Measurements from ENCODE around the gene CGNL1.

The CGNL1 gene

DNA sequence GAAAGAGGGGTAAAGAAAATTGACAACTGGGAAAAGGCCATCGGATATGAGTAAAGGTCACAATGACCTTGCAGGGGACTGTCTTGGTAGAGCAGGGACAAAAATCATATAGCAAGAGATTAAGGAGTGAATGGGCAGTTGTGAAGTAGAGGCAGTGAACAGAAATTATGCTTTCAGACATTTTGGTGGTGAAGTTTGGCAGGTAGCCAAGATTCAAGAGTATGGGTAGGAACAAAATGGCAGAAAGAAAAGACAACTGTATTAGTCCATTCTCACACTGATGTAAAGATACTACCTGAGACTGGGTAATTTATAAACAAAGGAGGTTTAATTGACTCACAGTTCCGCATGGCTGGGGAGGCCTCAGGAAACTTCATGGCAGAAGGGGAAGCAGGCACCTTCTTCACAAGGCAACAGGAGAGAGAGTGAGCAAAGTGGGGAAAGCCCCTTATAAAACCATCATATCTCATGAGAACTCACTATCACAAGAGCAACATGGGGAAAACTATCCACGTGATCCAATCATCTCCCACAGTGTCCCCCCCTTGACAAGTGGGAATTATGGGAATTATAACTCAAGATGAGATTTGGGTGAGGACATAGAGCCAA lies 84.0 kb downstream of the CGNL1 start:
- DNase-seq: no peak

DNA sequence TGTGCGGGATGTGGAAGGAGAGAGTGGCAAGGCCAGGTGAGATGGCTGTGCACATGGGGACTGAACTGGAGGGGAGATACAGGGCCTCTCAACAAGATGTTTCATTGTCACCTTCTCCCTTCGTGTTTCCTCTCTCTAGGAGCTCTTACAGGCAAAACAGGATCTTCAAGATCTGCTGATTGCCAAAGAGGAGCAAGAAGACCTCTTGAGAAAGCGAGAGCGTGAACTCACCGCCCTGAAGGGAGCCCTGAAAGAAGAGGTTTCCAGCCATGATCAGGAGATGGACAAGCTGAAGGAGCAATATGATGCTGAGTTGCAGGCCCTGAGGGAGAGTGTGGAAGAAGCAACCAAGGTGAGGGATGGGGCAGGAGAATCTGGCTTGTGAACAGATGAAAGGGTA lies 85.2 kb downstream of the CGNL1 start:
- DNase-seq: no peak

DNA sequence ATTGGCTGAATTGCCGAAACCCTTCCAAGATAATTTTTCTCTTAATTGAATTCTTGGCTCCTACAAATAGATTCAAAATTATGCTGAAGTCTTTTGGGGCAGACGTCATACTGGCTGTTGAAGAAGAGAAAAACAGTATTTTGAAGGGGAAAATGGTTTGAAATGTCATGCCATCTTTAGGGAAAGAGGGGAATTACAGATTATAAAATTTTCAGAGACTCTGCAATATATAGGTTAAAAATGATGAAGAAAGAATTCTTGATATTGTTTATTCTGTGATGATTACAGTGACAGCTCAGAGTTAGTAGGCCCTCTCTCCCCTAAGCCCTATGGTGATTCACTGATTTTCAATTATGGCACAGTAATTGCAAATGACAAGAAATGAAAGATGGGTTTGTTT lies 86.1 kb downstream of the CGNL1 start:
- no peak for DNase-seq

DNA sequence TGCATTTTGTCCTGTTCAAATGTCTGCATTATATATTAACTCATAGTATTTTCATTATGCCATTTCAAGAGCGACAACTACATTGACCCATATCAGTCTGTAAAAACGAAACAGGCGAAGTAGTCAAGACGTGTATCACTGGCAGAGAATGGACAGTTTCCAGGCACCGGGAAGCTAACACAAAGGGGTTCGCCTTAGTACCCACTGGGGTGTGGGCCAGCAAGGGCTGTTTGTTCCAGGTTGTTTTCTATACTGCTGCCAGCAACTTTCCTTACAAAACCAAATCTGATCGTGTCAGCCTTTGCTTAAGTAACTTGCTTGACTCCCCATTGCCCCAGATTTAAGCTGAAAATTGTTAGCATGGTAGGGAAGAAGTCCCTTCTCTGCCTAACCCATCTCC lies 87.1 kb downstream of the CGNL1 start:
- no peak for DNase-seq

DNA sequence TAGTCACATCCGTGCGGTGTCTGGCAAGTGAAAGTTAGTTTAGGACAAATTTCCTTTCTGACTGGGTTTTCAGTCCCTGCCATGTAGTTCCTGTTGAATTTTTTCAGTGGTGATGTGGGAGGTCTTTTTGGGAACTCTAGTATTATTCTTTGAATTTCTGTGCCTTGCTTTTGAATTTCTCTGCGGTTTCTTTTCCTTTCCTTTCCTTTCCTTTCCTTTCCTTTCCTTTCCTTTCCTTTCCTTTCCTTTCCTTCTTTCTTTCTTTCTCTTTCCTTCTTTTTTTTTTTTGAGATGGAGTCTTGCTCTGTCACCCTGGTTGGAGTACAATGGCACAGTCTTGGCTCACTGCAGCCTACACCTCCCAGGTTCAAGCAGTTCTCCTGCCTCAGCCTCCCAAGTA lies 88.2 kb downstream of the CGNL1 start:
- no peak for DNase-seq

DNA sequence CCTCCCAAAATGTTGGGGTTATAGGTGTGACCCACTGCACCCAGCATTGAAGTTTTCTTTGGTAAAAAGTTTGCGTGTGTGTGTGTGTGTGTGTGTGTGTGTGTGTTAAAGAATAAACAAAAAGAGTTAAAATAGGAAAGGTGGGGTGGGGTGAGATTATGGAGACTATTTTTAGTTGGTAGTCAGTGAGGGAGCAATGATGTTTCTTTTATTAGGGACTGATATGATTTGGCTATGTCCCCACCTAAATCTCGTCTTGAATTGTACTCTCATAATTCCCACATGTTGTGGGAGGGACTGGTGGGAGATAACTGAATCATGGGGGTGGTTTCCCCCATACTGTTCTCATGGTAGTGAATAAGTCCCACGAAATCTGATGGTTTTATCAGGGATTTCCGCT lies 92.2 kb downstream of the CGNL1 start:
- no peak for DNase-seq

DNA sequence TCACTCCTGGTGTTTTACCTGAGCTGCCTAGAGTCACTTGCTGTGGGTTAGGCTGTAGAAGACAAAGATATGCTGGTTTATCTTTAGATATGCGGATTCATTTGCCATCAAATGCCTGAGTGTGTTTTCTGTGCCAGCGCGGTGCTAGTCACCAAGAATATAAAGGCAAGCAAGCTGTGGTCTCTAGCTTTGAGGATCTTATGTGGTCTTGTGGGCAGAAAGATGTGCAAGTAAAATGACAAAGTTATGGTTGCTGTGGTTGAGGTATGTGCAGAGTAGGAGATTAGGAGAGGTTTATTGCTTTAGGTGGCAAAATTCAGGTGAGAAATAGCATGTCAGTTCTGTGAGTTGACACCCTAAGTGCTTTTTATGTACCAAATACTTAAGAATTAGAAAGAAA lies 94.2 kb downstream of the CGNL1 start:
- DNase-seq: no peak

DNA sequence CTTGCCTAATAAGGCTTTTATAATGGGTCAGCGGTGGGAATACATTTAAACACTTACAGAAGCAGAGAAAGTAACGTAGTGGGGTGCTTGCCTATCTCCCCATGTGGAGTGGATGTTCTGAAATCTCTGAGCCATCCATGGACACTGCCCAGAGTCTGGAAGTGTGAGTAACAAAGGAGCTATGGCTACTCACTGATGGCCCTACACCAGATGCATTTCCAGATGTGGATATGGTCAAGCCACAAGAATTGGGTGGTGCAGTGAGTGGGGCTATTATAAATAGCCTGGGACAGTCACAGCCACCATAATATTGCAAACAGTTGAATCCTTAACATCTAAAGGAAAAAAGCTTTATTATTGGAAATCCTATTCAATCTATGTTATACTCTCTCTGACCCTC lies 96.6 kb downstream of the CGNL1 start:
- no peak for DNase-seq

DNA sequence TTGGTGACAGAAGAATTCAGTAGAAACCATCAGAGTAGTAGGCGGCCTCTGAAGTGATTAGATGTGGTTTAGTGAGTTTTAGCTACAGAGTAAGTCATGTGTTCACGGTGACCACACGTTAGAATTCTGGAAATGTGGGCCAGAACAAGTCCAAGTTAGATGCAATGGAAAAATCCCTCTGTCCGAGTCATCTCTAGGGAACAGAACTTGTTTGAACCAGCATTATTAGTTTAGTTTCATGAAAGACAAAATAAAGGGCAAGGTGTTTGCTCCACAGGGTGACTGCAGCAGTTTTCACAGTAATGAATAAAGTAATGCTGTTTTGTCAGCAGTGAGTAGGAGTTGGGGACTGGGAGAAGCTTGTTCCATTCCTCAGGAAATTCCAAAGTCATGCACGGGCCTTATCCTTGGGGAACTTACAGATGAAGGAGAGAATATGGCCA lies 100.2 kb downstream of the CGNL1 start:
- DNase-seq: no peak

DNA sequence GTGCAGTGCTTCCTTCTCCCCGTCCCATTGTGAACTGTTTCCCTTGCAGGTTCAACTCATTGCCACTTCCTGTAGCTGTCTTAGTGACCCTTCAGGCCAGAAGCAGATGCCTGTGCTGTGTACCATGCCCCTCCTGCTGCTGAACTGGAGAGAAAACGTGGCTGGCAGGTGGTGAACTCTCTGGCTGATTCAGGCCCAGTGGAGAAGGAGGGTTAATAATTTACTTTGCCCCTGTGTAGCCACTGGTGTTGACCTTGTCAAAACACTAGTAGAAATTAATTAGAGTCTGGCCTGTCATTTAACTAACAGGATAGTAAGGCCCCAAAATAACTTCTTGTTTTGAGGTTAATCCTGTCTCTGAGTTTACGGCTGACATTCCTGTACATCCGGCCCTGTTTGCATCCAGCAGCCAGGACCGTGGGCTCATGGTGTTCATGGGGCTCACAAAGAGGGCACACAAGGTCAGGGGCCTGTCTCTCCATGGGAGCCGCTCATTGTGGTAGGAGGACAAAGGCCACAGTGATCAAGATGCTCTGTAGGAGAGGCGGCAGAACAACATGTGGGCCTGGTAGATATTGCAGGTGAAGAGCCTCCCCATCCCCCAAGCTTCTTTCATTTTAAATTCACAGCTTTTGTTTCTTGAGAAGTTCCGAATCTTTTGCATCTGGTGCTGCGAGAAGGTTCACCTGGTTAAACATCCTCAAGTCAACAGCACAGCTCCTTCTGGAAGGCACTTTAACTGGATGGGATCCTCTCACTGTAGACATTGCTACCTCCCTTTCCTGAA lies 101.6 kb downstream of the CGNL1 start:
- no peak for DNase-seq

DNA sequence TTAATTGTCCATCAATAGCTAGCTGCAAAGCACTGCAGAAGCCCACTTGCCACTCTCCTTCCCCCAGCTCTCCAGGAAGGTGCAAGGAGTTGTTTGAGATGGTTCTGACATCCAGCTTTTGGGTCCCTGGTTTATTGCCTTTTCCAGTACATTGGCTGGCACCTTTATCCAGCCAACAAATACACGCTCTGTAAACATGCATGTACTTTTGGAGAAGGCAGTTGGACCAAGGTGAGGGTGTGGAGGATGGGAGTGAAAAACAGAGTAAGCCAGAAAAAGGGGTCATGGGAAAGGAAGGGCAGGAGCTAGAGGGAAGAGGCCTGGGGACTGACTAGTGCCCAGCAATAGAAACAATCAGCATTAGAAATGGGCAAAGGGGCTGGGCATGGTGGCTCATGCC lies 102.7 kb downstream of the CGNL1 start:
- no peak for DNase-seq

DNA sequence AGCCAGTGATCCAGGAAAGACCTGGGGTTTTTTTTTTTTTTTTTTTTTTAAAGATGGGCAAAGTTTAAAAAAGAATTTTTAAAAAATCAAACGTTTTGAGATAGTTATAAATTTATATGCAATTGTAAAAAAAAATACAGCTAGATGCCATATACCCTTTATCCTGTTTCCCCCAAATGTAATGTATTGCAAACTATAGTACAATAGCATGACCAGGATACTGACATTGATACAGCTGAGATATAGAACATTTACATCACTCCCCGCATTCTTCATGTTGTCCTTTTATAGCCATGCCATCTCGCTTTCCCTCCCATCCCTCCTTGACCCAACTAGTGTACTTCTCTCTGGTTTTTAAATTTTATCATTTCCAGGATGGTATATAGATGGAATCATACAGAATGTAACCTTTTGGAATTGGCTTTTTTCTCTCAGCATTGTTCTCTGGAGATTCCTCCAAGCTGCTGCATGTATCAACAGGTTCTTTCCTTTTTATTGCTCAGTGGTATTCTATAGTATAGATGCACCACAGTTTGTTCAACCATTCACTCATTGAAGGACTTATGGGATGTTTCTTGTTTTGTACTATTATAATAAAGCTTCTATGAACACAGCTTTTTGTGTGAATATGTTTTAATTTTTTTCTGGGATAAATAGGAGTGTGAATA lies 104.9 kb downstream of the CGNL1 start:
- no peak for DNase-seq

DNA sequence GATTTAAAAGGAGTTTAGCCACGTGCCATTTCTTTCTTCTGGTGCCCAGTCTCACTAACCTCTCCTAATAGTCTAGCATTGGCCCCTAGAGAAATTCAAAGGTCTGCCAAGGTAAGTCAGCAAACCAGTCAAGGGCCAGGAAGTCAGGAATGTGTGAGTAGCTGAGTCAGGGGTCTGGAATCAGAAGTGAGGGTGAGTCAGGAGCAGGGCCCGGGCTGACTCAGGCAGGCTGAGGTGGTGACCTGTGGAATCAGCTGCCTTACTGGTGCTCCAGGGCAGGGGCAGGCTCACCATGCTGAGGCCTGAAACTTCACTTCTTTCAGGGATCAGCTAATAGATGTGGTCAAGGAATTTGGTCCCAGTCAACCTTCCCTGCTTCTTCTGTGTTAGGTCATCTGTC lies 109.6 kb downstream of the CGNL1 start:
- DNase-seq: no peak

DNA sequence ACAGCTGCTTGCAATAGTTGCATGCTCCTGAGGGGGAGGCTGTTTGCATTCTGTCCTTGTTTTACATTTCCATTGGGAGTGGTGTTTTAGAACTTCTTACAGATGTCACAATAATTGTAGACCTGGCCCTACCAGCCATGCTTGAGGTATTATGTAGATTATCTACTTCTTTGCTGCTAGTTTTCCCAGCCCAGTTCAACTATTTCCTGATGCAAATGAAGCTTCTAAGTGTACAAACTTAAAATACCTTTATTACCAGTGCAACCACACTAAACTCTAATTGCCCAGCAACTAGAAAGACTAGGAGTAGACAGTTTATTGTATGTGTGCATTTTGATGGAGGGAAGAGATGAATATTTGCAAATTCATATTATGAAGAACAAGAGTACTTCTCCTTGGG lies 110.5 kb downstream of the CGNL1 start:
- no peak for DNase-seq

DNA sequence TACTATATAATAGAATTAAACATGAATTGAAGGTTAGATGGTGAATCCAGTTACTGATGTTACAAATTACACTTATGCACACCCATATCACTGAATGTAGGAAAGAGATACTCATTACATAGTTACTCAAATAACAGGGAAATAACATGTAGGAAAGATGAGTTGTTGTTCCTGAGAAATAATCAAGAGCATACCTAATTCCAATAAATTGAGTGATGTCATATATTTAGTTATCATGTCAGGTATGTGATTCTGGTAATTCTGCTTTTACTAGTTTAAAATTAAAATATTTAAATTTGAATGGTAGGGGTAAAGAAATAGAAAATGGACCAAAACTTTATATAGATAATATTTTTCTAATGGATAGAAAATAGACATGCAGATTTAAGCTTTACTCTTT lies 112.8 kb downstream of the CGNL1 start:
- DNase-seq: no peak

DNA sequence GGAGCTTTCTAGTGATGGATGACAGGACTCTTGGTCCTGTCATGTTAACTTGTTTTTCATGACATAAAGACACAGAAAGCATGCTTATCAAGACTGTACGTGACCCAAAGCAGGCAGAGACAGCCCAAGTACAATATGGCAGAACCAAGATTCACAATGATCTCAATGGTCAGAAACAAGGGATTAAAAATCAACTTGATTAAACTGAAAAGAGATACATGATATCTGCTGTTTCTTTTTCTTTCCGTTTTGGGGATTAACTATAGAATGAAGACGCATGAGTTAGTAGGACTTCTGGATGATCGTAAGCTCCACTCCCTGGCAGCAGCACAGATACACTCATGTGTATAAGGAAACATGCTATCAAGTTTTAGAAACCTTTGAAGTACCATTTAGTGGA lies 117.0 kb downstream of the CGNL1 start:
- no peak for DNase-seq

DNA sequence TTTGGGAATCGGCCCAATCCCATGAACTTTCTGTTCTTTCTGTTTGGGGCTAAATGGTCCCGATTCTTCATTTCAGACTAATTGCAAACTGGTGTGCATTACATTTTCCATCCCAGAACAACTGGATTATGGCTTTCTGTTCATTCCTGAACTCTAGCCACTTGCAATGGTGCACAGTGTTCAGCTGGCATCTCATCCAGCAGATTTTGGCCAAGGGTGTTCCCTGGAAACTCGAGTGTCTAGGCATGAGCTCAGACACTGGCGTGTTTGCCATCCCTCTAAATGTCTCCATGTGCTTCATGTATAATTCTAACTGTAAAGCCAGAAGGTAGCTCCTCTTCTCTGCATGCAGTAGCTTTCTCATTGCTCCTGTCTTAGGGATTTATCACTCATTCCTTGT lies 118.3 kb downstream of the CGNL1 start:
- DNase-seq: no peak

DNA sequence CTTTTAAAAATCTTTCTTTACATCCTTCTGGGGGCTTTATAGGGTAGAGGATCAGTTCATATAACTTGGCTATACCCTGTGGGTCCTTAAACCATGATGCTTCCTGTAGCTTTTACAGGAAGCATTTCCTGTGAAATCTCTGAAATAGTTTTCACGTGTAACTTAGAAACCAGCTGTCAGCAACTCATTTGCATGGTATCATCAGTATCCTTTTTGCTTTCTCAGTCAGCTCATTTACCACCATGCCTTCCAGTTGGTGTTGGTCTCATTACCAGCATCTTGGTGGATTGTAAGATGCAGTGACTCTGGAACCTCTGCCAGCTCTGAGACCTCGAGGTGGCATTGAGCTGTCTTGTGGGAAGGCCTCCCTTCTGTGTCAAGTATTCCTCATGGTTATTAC lies 118.7 kb downstream of the CGNL1 start:
- DNase-seq: no peak

DNA sequence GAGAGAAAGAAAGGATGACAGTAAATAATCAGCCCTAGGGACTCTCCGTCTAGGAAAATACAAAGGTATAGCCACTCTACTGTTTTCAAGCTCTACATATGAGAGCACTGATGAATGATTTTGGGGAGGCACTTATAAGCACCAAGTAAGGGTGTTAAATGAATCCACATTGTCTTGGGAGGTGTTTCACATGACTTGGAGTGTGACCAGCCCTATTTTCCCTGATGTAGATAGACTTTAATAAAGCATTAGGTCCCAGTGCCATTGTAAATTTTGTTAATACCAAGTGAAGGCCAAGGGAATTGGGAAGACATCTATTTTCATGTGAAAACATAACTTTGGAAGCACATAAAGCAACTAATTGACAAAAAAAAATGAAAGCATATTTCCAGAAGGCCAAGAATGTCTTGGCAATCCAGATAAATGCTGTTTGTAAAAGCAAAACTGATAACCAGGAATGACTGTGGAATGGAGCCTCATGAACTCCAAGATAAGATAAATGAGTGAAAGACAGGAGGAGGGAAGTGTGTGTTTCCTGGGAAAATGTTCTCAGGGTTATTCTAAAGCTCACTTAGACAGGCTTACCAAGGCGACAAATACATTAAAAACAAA lies 119.4 kb downstream of the CGNL1 start:
- no peak for DNase-seq

DNA sequence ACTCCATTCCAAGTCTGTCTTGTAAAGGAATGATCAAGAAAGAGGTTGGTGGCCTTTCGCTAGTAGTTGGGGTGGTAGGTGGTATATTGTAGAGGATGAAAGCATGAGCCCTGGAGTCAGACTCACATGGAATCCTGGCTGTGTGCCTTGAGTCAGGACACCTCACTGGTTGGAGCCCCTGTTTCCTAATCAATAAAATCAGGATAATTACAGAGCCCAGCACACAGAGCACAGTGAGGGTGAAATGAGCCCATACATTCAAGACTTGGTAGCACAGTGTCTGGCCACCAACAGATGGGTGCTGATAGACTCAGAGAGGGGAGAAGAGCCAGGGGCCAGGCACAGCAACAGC lies 120.3 kb downstream of the CGNL1 start:
- no peak for DNase-seq

DNA sequence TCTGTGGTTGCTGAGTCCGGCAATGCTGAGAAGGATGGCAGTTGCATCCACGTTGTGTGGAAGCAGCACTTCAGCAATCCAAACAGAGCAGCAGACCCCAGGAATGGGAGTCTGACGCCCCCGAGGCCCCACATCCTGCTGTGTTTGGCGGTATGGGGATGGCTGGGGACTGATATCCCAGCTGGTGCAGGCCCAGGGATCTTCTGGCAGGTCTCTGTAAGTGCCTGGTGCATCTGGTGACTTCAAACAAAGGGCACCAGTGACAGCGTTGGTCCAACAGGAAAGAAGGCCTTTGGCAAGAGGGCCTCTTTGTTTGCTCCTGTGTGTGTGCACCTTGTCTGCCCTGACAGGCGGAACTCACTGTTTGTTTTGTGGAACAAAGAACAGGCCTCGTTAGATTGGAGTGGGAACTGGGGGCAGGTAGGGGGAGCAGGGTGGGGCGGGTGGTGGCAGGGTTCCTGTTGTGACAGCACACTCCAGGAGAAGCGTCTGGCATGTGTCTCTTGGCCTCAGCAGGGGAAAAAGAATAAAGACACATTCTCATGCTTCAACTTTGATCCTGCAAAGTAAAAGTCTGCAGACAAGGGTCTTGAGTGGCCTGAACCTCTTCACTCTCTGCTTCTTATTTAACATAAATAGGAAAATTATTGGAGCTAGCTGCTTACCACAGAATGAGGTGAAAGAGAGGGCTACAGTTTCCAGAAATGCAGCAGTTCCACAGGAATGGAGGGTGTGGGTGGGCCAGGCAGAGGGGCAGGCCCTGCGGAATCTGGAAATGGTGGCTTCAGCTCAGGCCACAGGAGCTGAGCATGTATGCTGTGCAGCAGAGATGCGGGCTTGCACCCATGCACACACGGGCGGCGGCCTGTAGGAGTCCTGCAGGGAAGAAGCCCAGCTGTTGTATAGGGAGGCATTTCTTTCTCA lies 120.9 kb downstream of the CGNL1 start:
- peak; percentile 77 for DNase-seq

DNA sequence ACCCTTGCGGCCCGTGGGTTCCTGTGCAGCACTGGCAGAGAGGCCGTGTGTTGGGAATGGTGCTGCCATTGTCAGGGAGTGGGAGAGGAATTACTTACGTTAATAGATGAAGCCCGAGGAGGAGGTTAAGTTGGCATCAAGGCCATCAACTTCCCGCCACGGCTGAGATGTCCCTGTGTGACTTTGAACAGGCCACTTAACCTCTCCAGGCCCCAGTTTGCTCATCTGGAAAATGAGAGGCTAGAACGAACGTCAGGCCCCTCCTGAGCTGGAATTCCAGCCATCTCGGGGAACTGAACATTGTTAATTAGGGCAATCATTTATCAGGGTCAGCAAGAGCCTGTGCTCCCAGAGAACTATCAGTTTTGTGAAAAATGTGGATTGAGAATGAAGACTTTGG lies 124.0 kb downstream of the CGNL1 start:
- no peak for DNase-seq
